ENCODE data around the gene NTSR1.

The NTSR1 gene

DNA sequence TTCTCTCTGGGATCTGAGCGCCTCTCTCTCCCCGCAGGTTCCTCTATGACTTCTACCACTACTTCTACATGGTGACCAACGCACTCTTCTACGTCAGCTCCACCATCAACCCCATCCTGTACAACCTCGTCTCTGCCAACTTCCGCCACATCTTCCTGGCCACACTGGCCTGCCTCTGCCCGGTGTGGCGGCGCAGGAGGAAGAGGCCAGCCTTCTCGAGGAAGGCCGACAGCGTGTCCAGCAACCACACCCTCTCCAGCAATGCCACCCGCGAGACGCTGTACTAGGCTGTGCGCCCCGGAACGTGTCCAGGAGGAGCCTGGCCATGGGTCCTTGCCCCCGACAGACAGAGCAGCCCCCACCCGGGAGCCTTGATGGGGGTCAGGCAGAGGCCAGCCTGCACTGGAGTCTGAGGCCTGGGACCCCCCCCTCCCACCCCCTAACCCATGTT is 51.4 kb downstream of the NTSR1 start:
- H3K27me3 ChIP-seq (ENCODE audit: insufficient read depth, poor library complexity, severe bottlenecking), result no peaks in the 10 kb centered on the region
- TF ChIP-seq, protein P1, sequence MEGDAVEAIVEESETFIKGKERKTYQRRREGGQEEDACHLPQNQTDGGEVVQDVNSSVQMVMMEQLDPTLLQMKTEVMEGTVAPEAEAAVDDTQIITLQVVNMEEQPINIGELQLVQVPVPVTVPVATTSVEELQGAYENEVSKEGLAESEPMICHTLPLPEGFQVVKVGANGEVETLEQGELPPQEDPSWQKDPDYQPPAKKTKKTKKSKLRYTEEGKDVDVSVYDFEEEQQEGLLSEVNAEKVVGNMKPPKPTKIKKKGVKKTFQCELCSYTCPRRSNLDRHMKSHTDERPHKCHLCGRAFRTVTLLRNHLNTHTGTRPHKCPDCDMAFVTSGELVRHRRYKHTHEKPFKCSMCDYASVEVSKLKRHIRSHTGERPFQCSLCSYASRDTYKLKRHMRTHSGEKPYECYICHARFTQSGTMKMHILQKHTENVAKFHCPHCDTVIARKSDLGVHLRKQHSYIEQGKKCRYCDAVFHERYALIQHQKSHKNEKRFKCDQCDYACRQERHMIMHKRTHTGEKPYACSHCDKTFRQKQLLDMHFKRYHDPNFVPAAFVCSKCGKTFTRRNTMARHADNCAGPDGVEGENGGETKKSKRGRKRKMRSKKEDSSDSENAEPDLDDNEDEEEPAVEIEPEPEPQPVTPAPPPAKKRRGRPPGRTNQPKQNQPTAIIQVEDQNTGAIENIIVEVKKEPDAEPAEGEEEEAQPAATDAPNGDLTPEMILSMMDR (IDR thresholded peaks at IDR 0.05; ENCODE audit: insufficient read depth, low read length), result no peak
- TF ChIP-seq, protein P2, sequence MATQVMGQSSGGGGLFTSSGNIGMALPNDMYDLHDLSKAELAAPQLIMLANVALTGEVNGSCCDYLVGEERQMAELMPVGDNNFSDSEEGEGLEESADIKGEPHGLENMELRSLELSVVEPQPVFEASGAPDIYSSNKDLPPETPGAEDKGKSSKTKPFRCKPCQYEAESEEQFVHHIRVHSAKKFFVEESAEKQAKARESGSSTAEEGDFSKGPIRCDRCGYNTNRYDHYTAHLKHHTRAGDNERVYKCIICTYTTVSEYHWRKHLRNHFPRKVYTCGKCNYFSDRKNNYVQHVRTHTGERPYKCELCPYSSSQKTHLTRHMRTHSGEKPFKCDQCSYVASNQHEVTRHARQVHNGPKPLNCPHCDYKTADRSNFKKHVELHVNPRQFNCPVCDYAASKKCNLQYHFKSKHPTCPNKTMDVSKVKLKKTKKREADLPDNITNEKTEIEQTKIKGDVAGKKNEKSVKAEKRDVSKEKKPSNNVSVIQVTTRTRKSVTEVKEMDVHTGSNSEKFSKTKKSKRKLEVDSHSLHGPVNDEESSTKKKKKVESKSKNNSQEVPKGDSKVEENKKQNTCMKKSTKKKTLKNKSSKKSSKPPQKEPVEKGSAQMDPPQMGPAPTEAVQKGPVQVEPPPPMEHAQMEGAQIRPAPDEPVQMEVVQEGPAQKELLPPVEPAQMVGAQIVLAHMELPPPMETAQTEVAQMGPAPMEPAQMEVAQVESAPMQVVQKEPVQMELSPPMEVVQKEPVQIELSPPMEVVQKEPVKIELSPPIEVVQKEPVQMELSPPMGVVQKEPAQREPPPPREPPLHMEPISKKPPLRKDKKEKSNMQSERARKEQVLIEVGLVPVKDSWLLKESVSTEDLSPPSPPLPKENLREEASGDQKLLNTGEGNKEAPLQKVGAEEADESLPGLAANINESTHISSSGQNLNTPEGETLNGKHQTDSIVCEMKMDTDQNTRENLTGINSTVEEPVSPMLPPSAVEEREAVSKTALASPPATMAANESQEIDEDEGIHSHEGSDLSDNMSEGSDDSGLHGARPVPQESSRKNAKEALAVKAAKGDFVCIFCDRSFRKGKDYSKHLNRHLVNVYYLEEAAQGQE (IDR thresholded peaks at IDR 0.05; ENCODE audit: insufficient replicate concordance, low read depth), result no peak
- TF ChIP-seq GABPA (IDR thresholded peaks at IDR 0.05; ENCODE audit: low read depth) (no peak), SPI1 (IDR thresholded peaks at IDR 0.05; ENCODE audit: borderline replicate concordance, low read depth) (no peak), POLR2AphosphoS5 (IDR thresholded peaks at IDR 0.05; ENCODE audit: low read depth) (no peak)

DNA sequence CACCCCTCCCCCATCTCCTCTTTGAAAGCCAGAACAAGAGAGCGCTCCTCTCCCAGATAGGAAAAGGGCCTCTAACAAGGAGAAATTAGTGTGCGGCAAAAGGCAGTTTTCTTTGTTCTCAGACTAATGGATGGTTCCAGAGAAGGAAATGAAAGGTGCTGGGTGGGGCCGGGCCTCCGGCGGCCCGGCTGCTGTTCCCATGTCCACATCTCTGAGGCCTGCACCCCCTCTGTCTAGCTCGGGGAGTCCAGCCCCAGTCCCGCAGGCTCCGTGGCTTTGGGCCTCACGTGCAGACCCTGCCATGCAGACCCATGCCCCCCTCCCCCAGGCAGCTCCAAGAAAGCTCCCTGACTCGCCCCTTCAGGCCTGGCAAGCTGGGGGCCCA is 51.8 kb downstream of the NTSR1 start:
- H3K27ac ChIP-seq (replicated peaks), result no peak overlapping the region
- DNase-seq (ENCODE audit: low read depth in 1 of 2, low spot score in 1 of 2), result no peak
- TF ChIP-seq, protein P2 (IDR thresholded peaks at IDR 0.05; ENCODE audit: insufficient replicate concordance, low read depth), result no peak
- TF ChIP-seq GABPA (IDR thresholded peaks at IDR 0.05; ENCODE audit: low read depth) (no peak), SPI1 (IDR thresholded peaks at IDR 0.05; ENCODE audit: borderline replicate concordance, low read depth) (no peak), POLR2AphosphoS5 (IDR thresholded peaks at IDR 0.05; ENCODE audit: low read depth) (no peak)
- TF ChIP-seq, protein P1 (IDR thresholded peaks at IDR 0.05; ENCODE audit: insufficient read depth, low read length), result no peak
- H3K4me3 ChIP-seq (replicated peaks; ENCODE audit: insufficient read depth, low read length), result no peak overlapping the region
- H3K27me3 ChIP-seq (ENCODE audit: insufficient read depth, poor library complexity, severe bottlenecking), result no peaks in the 10 kb centered on the region

More for the DNA sequence above, 51.4 kb downstream of the NTSR1 start:
- DNase-seq (ENCODE audit: low read depth in 1 of 2, low spot score in 1 of 2), result peak; percentile 26 to 64
- Histone ChIP-seq H3K4me3 (replicated peaks; ENCODE audit: insufficient read depth, low read length) (no peak overlapping the region), H3K27ac (replicated peaks) (no peak overlapping the region)

DNA sequence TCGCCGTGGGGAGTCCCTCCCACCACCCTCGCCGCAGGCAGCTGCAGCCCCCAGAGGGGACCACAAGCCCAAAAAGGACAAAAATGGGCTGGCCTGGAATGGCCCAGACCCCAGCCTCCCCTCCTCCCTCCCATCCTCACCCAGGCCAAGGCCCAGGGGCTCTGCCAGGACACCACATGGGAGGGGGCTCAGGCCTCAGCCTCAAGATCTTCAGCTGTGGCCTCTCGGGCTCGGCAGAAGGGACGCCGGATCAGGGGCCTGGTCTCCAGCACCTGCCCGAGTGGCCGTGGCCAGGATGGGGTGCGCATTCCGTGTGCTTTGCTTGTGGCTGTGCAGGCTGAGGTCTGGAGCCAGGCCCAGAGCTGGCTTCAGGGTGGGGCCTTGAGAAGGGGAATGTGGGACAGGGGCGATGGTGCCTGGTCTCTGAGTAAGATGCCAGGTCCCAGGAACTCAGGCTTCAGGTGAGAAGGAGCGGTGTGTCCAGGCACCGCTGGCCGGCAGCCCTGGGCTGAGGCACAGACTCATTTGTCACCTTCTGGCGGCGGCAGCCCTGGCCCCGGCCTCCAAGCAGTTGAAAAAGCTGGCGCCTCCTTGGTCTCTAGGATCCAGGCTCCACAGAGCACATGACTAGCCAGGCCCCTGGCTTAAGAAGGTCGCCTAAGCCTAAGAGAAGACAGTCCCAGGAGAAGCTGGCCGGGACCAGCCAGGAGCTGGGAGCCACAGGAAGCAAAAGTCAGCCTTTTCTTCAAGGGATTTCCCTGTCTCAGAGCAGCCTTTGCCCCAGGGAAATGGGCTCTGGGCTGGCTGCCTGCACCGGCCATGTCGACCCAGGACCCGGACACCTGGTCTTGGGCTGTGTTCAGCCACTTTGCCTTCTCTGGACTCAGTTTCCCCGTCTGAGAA is 52.5 kb downstream of the NTSR1 start:
- no peak for DNase-seq (ENCODE audit: low read depth in 1 of 2, low spot score in 1 of 2)
- H3K27me3 ChIP-seq (ENCODE audit: insufficient read depth, poor library complexity, severe bottlenecking), result no peaks in the 10 kb centered on the region
- TF ChIP-seq SPI1 (IDR thresholded peaks at IDR 0.05; ENCODE audit: borderline replicate concordance, low read depth) (no peak), GABPA (IDR thresholded peaks at IDR 0.05; ENCODE audit: low read depth) (no peak), POLR2AphosphoS5 (IDR thresholded peaks at IDR 0.05; ENCODE audit: low read depth) (no peak)
- TF ChIP-seq, protein P2 (IDR thresholded peaks at IDR 0.05; ENCODE audit: insufficient replicate concordance, low read depth), result no peak
- TF ChIP-seq, protein P1 (IDR thresholded peaks at IDR 0.05; ENCODE audit: insufficient read depth, low read length), result no peak

More for the DNA sequence above, 52.5 kb downstream of the NTSR1 start:
- Histone ChIP-seq H3K27ac (replicated peaks) (no peak overlapping the region), H3K4me3 (replicated peaks; ENCODE audit: insufficient read depth, low read length) (no peak overlapping the region)
